K562 (cell line): ENCODE measurements around the gene ZSCAN1. TPM values are rescaled to one million over a fixed set of nuclear protein-coding genes. Genes with fewer than 3 reads are reported as not detected.

ENCODE experiments used
- CREM ChIP-seq: IDR thresholded peaks from 2 replicates; pipeline ENCODE4 v1.6.1; 2014; ENCODE audit warnings: antibody characterized with exemption, low read depth
- E2F6 ChIP-seq, 2 experiments: IDR thresholded peaks; 2 replicates each; pipeline ENCODE4 v1.6.1; 2011; ENCODE audit warnings: borderline replicate concordance in 1 of 2, control low read depth in 1 of 2, low read depth in 1 of 2, low read length in 1 of 2, mild to moderate bottlenecking in 1 of 2, mixed read lengths in 1 of 2, moderate library complexity in 1 of 2; ENCODE audit not compliant: insufficient read depth in 1 of 2, insufficient read length in 1 of 2, poor library complexity in 1 of 2, severe bottlenecking in 1 of 2; ENCODE audit errors: extremely low read depth in 1 of 2
- FOXO4 ChIP-seq: fragments of 450-650 bp; formaldehyde crosslinking; IDR thresholded peaks from 2 replicates; pipeline ENCODE4 v1.4.0; 2020; ENCODE audit warnings: mild to moderate bottlenecking, moderate library complexity
- HDAC2 ChIP-seq: fragments of 450-650 bp; IDR thresholded peaks from 2 replicates; pipeline ENCODE4 v1.6.1; 2016; ENCODE audit warnings: mild to moderate bottlenecking
- HMGN3 ChIP-seq: IDR thresholded peaks from 2 replicates; pipeline ENCODE4 v1.6.1; 2011; ENCODE audit warnings: borderline replicate concordance, low read depth, mild to moderate bottlenecking, mixed read lengths, low read length; ENCODE audit not compliant: insufficient read length; ENCODE audit errors: extremely low read depth
- NRF1 ChIP-seq, 2 experiments: fragments of 450-650 bp; IDR thresholded peaks in 1 of 2; conservative IDR thresholded peaks in 1 of 2; 2 replicates each; pipeline ENCODE4 v1.6.1; 2014; ENCODE audit warnings: mild to moderate bottlenecking in 2 of 2
- RBFOX2 ChIP-seq: fragments of 200-400 bp; formaldehyde crosslinking; IDR thresholded peaks from 2 replicates; pipeline ENCODE4 v1.6.1; 2017; ENCODE audit warnings: low read depth, mild to moderate bottlenecking, low read length, moderate library complexity
- TGIF2 ChIP-seq: sonication (generic); formaldehyde crosslinking; IDR thresholded peaks from 2 replicates; pipeline ENCODE4 v1.8.1; 2022; ENCODE audit warnings: mild to moderate bottlenecking, missing genetic modification reagents, moderate library complexity
- ZNF143 ChIP-seq: sonication (generic); formaldehyde crosslinking; IDR thresholded peaks from 2 replicates; pipeline ENCODE4 v1.9.0; 2022; ENCODE audit warnings: mild to moderate bottlenecking, missing genetic modification reagents
- ZNF184 ChIP-seq: sonication (generic); formaldehyde crosslinking; IDR thresholded peaks from 2 replicates; pipeline ENCODE4 v1.5.0; 2020; ENCODE audit warnings: missing genetic modification reagents
- polyA plus RNA-seq, 8 experiments: library from polyadenylated mRNA; depleted of rRNA in 4 of 8; stranded (reverse) in 5 of 8; unstranded in 3 of 8; fragments of >200 nt; fragmentation: Nextera tagmentation in 2 of 8; fragmentation: Illumina TruSeq in 1 of 8; extraction: Ambion mirVana in 2 of 8; extraction: Trizol in 1 of 8; gene quantifications; 2 replicates each; pipeline versions ENCODE4 v1.2.1 to v1.2.3, GENCODE V29; 2011 to 2014; ENCODE audit warnings: inconsistent platforms in 1 of 8, missing spikeins in 1 of 8
- total RNA-seq, 7 experiments: library from RNA; depleted of rRNA in 6 of 7; stranded (reverse); fragments of >200 nt in 6 of 7; fragmentation: Illumina TruSeq in 2 of 7; extraction: Trizol in 2 of 7; gene quantifications; 2 replicates each; pipeline versions ENCODE4 v1.2.1 to v1.2.3, GENCODE V29; 2011 to 2021; ENCODE audit warnings: low replicate concordance in 1 of 7

ZSCAN1 gene
- total and polyA plus RNA-seq, 9 of the 15 experiments (the other 6 are each of a cell fraction or from before 2014, with no cell fraction given) = not detected

GRCh38 chr19:58044886-58045285 lies 11.1 kb downstream of the ZSCAN1 start (continued):
- TF ChIP-seq E2F6 (IDR thresholded peaks at IDR 0.05; ENCODE audit: borderline replicate concordance in 1 of 2, extremely low read depth in 1 of 2, insufficient read depth in 1 of 2, insufficient read length in 1 of 2, low read depth in 1 of 2, low read length in 1 of 2, poor library complexity in 1 of 2, severe bottlenecking in 1 of 2) = peak in 1 of 2 experiments; percentile 23
- no peak for TF ChIP-seq ZNF143 (CRISPR knock-in tag)
- TF ChIP-seq TGIF2 (CRISPR knock-in tag) = no peak
- no peak for TF ChIP-seq ZNF184 (CRISPR knock-in tag)
- peak; percentile 79 to 82 for TF ChIP-seq NRF1 (conservative IDR thresholded peaks at IDR 0.05 in 1 of 2, IDR thresholded peaks at IDR 0.05 in 1 of 2)
- no peak for TF ChIP-seq CREM
- TF ChIP-seq HDAC2 = no peak
- TF ChIP-seq HMGN3 = no peak
- TF ChIP-seq RBFOX2 = 0 out of 2 replicates have a peak, but pooled peaks have one; percentile 22
- no peak for TF ChIP-seq FOXO4 (CRISPR knock-in tag)
